Measurements from ENCODE around the gene LGALS9B. TPM values are rescaled to one million over a fixed set of nuclear protein-coding genes. Genes with fewer than 3 reads are reported as not detected.
"Not testable (repeated sequence)": the region's sequence is repeated elsewhere in the genome, so short reads cannot be mapped to it uniquely, and the experiment has no call there.

The LGALS9B gene
- total RNA-seq, 2 donors from 2014 or later: not detected

- H3K9me3 Mint-ChIP-seq; H3K4me1 Mint-ChIP-seq; H3K27ac Mint-ChIP-seq; H3K27me3 Mint-ChIP-seq; H3K36me3 Mint-ChIP-seq (ENCODE audit: low read depth); H3K4me3 Mint-ChIP-seq: not testable (repeated sequence)
- ATAC-seq (replicated peaks): peak; percentile 96
Measured at GRCh38 chr17:20450852-20451251, 16.5 kb downstream of the LGALS9B start.

- not testable (repeated sequence) for H3K9me3 Mint-ChIP-seq; H3K4me3 Mint-ChIP-seq; H3K27ac Mint-ChIP-seq; ATAC-seq (replicated peaks); H3K36me3 Mint-ChIP-seq (ENCODE audit: low read depth); H3K27me3 Mint-ChIP-seq; H3K4me1 Mint-ChIP-seq
Measured at GRCh38 chr17:20447534-20448321, 19.6 kb downstream of the LGALS9B start.

- not testable (repeated sequence) for H3K36me3 Mint-ChIP-seq (ENCODE audit: low read depth); H3K4me1 Mint-ChIP-seq; ATAC-seq (replicated peaks); H3K27me3 Mint-ChIP-seq; H3K9me3 Mint-ChIP-seq; H3K4me3 Mint-ChIP-seq; H3K27ac Mint-ChIP-seq
Measured at GRCh38 chr17:20446895-20447294, 20.4 kb downstream of the LGALS9B start.

GRCh38 chr17:20444581-20445236 lies 22.6 kb downstream of the LGALS9B start:
- not testable (repeated sequence) for H3K4me1 Mint-ChIP-seq; H3K36me3 Mint-ChIP-seq (ENCODE audit: low read depth); ATAC-seq (replicated peaks); H3K4me3 Mint-ChIP-seq; H3K27ac Mint-ChIP-seq; H3K27me3 Mint-ChIP-seq; H3K9me3 Mint-ChIP-seq

- not testable (repeated sequence) for H3K9me3 Mint-ChIP-seq; H3K4me1 Mint-ChIP-seq; H3K27ac Mint-ChIP-seq; H3K4me3 Mint-ChIP-seq; H3K36me3 Mint-ChIP-seq (ENCODE audit: low read depth); ATAC-seq (replicated peaks); H3K27me3 Mint-ChIP-seq
Measured at GRCh38 chr17:20444173-20444572, 23.2 kb downstream of the LGALS9B start.

- H3K9me3 Mint-ChIP-seq; H3K27ac Mint-ChIP-seq; H3K36me3 Mint-ChIP-seq (ENCODE audit: low read depth); H3K27me3 Mint-ChIP-seq; H3K4me3 Mint-ChIP-seq; ATAC-seq (replicated peaks); H3K4me1 Mint-ChIP-seq: not testable (repeated sequence)
Measured at GRCh38 chr17:20443632-20444031, 23.7 kb downstream of the LGALS9B start.

- not testable (repeated sequence) for H3K27me3 Mint-ChIP-seq, H3K27ac Mint-ChIP-seq, H3K9me3 Mint-ChIP-seq
Measured at GRCh38 chr17:20440665-20441064, 26.7 kb downstream of the LGALS9B start.

GRCh38 chr17:20435166-20435565 lies 32.2 kb downstream of the LGALS9B start:
- H3K36me3 Mint-ChIP-seq (ENCODE audit: low read depth): not testable (repeated sequence)

More at GRCh38 chr17:20440665-20441064, 26.7 kb downstream of the LGALS9B start:
- ATAC-seq (replicated peaks); H3K4me3 Mint-ChIP-seq; H3K4me1 Mint-ChIP-seq; H3K36me3 Mint-ChIP-seq (ENCODE audit: low read depth): not testable (repeated sequence)

GRCh38 chr17:20433382-20433781 lies 34.0 kb downstream of the LGALS9B start:
- H3K36me3 Mint-ChIP-seq (ENCODE audit: low read depth); H3K27ac Mint-ChIP-seq; ATAC-seq (replicated peaks): not testable (repeated sequence)

More at GRCh38 chr17:20435166-20435565, 32.2 kb downstream of the LGALS9B start:
- H3K4me3 Mint-ChIP-seq; H3K9me3 Mint-ChIP-seq; H3K27ac Mint-ChIP-seq; H3K4me1 Mint-ChIP-seq; H3K27me3 Mint-ChIP-seq; ATAC-seq (replicated peaks): not testable (repeated sequence)

GRCh38 chr17:20427264-20427663 lies 40.1 kb downstream of the LGALS9B start:
- not testable (repeated sequence) for H3K36me3 Mint-ChIP-seq (ENCODE audit: low read depth); H3K4me1 Mint-ChIP-seq; ATAC-seq (replicated peaks); H3K27ac Mint-ChIP-seq; H3K9me3 Mint-ChIP-seq; H3K4me3 Mint-ChIP-seq; H3K27me3 Mint-ChIP-seq

More at GRCh38 chr17:20433382-20433781, 34.0 kb downstream of the LGALS9B start:
- H3K4me3 Mint-ChIP-seq, H3K27me3 Mint-ChIP-seq, H3K4me1 Mint-ChIP-seq, H3K9me3 Mint-ChIP-seq: not testable (repeated sequence)

- ATAC-seq (replicated peaks); H3K27me3 Mint-ChIP-seq; H3K4me1 Mint-ChIP-seq; H3K4me3 Mint-ChIP-seq; H3K36me3 Mint-ChIP-seq (ENCODE audit: low read depth); H3K9me3 Mint-ChIP-seq; H3K27ac Mint-ChIP-seq: not testable (repeated sequence)
Measured at GRCh38 chr17:20422826-20423225, 44.5 kb downstream of the LGALS9B start.

GRCh38 chr17:20418838-20419237 lies 48.5 kb downstream of the LGALS9B start:
- not testable (repeated sequence) for H3K4me3 Mint-ChIP-seq; H3K4me1 Mint-ChIP-seq; H3K9me3 Mint-ChIP-seq; H3K27me3 Mint-ChIP-seq; H3K36me3 Mint-ChIP-seq (ENCODE audit: low read depth); ATAC-seq (replicated peaks); H3K27ac Mint-ChIP-seq

- H3K4me1 Mint-ChIP-seq; ATAC-seq (replicated peaks); H3K27ac Mint-ChIP-seq; H3K4me3 Mint-ChIP-seq; H3K27me3 Mint-ChIP-seq; H3K9me3 Mint-ChIP-seq; H3K36me3 Mint-ChIP-seq (ENCODE audit: low read depth): not testable (repeated sequence)
Measured at GRCh38 chr17:20417492-20418080, 49.8 kb downstream of the LGALS9B start.

GRCh38 chr17:20416381-20416911 lies 50.9 kb downstream of the LGALS9B start:
- not testable (repeated sequence) for H3K4me3 Mint-ChIP-seq; H3K27ac Mint-ChIP-seq; ATAC-seq (replicated peaks); H3K36me3 Mint-ChIP-seq (ENCODE audit: low read depth); H3K27me3 Mint-ChIP-seq; H3K4me1 Mint-ChIP-seq; H3K9me3 Mint-ChIP-seq

GRCh38 chr17:20415479-20415878 lies 51.9 kb downstream of the LGALS9B start:
- H3K36me3 Mint-ChIP-seq (ENCODE audit: low read depth); H3K27ac Mint-ChIP-seq; H3K27me3 Mint-ChIP-seq; H3K4me3 Mint-ChIP-seq; H3K4me1 Mint-ChIP-seq; H3K9me3 Mint-ChIP-seq; ATAC-seq (replicated peaks): not testable (repeated sequence)
